Cardiac fibroblast (primary cell): ENCODE results near the gene KMT5C.
A peak's percentile ranks its signal among the peaks of the same experiment; 100 is the strongest.

Experiments used
- DNase-seq, 2 donors: peaks; one replicate each; pipeline versions ENCODE4 v3.0.0 to v3.0.0-alpha.2; 2010; ENCODE audit warnings: low read depth in 2 of 2
- H3K4me3 ChIP-seq, 2 donors: replicated peaks in 1 of 2; 1 replicate in 1 of 2; 2 replicates in 1 of 2; pipeline ENCODE4 v1.5.1; 2011; ENCODE audit warnings: low read depth in 2 of 2, low read length in 2 of 2, mild to moderate bottlenecking in 2 of 2, moderate library complexity in 1 of 2
- TF ChIP-seq, protein P1 (sequence below): IDR thresholded peaks from one replicate; pipeline ENCODE4 v1.5.1; 2011; ENCODE audit warnings: low read depth, mild to moderate bottlenecking, low read length, inconsistent platforms

Gene KMT5C

DNA sequence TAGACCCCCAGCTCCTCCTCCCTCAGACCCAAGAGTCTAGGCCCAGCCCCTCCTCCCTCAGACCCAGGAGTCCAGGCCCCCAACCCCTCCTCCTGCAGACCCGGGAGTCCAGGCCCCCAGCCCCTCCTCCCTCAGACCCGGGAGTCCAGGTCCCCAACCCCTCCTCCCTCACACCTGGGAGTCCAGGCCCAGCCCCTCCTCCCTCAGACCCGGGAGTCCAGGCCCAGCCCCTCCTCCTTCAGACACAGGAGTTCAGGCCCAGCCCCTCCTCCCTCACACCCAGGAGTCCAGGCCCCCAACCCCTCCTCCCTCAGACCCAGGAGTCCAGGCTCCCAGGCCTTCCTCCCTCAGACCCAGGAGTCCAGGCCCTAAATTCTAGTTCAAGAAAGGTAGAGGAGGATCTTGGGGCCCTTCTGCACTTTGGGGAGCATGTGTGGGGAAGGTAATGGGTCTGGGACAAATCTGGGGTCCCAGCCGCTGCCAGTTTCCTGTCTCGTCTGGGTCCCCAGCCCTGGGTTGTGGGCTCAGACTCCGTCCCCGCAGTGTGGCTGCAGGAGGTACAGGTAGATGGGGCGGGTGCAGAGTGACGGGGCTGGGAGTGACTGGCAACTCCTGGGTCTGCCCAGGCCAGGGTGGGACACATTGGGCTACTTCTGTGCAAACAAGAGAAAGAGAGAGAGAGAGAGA lies 33.8 kb downstream of the KMT5C start:
- TF ChIP-seq, protein P1, sequence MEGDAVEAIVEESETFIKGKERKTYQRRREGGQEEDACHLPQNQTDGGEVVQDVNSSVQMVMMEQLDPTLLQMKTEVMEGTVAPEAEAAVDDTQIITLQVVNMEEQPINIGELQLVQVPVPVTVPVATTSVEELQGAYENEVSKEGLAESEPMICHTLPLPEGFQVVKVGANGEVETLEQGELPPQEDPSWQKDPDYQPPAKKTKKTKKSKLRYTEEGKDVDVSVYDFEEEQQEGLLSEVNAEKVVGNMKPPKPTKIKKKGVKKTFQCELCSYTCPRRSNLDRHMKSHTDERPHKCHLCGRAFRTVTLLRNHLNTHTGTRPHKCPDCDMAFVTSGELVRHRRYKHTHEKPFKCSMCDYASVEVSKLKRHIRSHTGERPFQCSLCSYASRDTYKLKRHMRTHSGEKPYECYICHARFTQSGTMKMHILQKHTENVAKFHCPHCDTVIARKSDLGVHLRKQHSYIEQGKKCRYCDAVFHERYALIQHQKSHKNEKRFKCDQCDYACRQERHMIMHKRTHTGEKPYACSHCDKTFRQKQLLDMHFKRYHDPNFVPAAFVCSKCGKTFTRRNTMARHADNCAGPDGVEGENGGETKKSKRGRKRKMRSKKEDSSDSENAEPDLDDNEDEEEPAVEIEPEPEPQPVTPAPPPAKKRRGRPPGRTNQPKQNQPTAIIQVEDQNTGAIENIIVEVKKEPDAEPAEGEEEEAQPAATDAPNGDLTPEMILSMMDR = no peak
- no peak for DNase-seq

DNA sequence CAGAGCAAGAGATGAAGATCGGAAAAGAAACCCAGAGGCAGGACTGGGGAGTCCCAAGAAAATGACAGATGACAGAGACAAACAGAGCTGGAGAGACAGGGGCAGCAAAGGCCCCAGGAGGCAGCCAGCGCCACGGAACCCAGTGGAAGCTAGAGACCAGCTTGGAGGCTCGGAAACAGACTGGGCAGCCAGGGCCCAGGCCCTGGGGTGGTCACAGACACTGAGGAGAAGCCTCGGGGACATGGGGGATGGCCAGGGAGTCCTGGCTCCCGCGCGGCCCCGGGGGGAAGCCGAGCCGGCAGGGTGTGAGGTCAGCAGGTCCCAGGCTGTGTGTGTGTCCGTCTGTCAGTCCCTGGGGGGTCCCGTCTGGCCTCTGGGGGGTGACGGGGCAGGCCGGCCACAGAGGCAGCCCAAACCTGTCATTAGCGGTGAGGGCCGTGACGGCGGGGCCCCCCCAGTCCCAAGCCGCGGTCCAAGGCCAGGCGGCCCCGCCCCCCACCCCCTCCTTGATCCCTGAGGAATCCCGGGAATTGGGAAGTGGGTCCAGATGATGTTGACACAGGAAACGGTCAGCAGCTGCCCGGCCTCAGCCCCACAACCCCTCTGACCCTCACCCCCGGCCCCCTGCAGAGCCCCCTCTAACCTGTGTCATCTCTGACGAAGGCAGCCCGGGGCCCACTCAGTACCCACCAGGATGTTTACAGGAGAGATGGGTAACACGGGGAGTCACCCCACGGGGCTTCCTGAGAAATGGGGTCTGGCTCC lies 34.5 kb downstream of the KMT5C start:
- TF ChIP-seq, protein P1 = no peak
- no peak overlapping the region for H3K4me3 ChIP-seq
- DNase-seq = peak in 1 of 2 donors; percentile 64

More for the DNA sequence above, 33.8 kb downstream of the KMT5C start:
- no peak overlapping the region for H3K4me3 ChIP-seq

DNA sequence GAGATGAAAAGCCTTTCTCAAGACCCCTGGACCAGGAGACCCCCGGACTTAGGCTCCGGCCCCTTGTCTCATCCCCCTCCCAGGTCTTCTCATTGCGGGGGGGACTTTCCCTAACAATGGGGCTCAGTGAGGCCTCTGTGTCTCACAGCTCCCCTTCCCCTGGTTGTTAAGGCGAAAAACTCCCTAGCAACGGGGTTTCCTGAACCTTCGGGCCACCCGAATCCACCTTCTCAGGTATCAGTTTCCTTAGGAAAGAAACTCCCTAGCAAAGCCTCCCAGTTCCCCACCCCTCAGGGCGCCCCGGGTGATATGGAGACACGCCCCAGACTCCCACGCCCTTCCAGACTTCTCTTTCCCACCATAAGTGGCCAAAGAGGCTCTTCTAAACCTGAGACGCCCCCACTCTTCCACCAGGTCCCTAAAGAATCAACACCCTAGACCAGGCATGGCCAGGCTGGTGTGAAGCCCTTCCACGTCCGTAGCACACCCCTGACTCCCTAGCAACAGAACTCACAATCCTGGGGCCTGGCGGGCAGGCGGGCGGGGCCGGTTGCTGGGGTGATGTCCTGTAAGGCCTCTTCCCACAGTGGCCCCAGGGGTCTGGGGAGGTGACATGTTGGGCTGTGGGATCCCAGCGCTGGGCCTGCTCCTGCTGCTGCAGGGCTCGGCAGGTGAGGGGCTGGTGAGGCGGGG lies 36.7 kb downstream of the KMT5C start, which contains the start of gene TMEM190:
TMEM190 (plus strand) TSS at position 586 of the 693 bp plus-strand sequence; CDS start at position 614, 28 bp downstream.
- no peak for DNase-seq
- H3K4me3 ChIP-seq = no peak within 1 kb of the TSS
- TF ChIP-seq, protein P1 = no peak

DNA sequence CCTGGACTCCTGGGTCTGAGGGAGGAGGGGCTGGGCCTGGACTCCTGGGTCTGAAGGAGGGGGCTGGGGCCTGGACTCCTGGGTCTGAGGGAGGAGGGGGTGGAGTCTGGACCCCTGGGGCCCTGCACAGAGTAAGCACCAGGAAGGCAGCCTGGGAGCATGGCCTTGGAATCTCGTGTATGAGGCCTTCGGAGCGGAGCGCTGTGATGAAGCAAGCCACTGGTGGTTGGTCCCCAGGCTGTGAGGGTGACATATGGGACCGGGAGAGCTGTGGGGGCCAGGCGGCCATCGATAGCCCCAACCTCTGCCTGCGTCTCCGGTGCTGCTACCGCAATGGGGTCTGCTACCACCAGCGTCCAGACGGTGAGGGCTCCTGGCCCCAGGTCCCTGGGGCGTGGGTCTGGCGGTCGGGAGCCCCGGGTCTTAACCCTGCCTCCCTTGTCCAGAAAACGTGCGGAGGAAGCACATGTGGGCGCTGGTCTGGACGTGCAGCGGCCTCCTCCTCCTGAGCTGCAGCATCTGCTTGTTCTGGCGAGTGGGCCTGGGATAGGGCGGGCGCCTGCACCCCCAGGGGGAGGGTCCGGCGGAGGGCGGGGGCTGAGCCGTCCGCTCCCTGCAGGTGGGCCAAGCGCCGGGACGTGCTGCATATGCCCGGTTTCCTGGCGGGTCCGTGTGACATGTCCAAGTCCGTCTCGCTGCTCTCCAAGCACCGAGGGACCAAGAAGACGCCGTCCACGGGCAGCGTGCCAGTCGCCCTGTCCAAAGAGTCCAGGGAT lies 37.9 kb downstream of the KMT5C start:
- no peak for DNase-seq
- H3K4me3 ChIP-seq = no peak overlapping the region
- TF ChIP-seq, protein P1 = no peak

DNA sequence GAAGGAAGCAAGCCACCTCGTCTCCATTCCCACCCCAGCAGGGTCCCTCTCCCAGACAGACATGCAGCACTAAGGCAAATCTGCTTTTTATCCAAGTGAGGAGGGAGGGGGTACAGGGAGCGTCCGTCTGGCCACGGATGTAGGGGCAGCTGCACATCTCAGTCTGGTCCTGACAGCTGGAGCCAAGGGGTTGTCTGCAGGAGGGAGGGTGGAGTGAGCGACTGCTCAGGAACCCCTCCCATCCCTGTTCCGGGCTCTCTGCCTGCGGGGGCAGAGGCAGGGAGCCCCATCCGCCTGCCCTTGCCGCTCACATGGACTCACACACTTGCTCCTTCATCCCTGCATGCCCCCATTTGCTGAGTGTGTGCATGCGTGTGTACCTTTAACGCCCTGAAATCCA lies 39.5 kb downstream of the KMT5C start:
- TF ChIP-seq, protein P1 = no peak
- DNase-seq = no peak
- no peak overlapping the region for H3K4me3 ChIP-seq

DNA sequence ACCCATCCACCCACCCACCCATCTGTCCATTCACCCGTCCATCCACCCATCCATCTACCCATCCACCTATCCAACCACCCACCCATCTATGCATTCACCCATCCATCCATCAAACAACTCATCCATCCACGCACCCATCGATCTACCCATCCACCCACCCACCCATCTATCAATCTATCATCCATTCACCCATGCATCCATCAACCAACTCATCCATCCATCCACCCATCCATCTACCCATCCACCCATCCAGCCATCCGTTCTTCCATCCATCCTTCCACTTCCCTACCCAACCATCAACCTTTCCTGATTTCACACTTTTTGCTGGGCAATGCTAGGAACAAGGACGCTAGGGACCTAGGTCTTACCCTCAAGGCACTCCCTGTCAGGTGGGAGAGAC lies 42.3 kb downstream of the KMT5C start:
- TF ChIP-seq, protein P1 = no peak
- no peak overlapping the region for H3K4me3 ChIP-seq
- no peak for DNase-seq
